AG09309 (cell line): ENCODE results near the gene OR10K1.

Experiments
- DNase-seq: peaks from one replicate; pipeline ENCODE4 v3.0.0-alpha.2; 2010; ENCODE audit warnings: low read depth
- H3K4me3 ChIP-seq: 2 replicates; pipeline ENCODE4 v1.5.1; 2011; ENCODE audit warnings: mild to moderate bottlenecking, low read depth, low read length, moderate library complexity; ENCODE audit not compliant: control insufficient read depth
- TF ChIP-seq, protein P1 (sequence below): IDR thresholded peaks from 2 replicates; pipeline ENCODE4 v1.5.1; 2011; ENCODE audit warnings: mild to moderate bottlenecking, low read depth, low read length, inconsistent platforms; ENCODE audit not compliant: insufficient read depth, control insufficient read depth; ENCODE audit errors: missing control alignments

The OR10K1 gene

DNA sequence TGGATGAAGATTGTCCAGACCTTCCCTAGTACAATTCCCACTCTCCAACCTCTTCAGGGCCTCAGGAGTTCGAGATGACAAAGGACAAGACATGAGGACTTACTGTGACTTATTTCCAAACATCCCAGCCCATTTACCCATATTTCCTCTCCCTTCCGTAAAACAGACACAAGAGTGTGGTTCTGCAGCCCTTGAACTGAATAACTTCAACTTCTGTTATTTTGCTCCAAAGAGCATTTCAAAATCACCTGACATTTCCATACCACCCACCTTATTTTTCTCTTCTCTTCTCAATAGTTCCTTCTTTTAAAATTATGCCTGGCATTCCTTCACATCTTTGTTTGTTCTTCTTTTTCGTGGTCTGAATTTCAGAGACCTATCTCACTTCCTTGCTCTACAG, 26.9 kb upstream of the OR10K1 start:
- no peak overlapping the region for H3K4me3 ChIP-seq
- TF ChIP-seq, protein P1, sequence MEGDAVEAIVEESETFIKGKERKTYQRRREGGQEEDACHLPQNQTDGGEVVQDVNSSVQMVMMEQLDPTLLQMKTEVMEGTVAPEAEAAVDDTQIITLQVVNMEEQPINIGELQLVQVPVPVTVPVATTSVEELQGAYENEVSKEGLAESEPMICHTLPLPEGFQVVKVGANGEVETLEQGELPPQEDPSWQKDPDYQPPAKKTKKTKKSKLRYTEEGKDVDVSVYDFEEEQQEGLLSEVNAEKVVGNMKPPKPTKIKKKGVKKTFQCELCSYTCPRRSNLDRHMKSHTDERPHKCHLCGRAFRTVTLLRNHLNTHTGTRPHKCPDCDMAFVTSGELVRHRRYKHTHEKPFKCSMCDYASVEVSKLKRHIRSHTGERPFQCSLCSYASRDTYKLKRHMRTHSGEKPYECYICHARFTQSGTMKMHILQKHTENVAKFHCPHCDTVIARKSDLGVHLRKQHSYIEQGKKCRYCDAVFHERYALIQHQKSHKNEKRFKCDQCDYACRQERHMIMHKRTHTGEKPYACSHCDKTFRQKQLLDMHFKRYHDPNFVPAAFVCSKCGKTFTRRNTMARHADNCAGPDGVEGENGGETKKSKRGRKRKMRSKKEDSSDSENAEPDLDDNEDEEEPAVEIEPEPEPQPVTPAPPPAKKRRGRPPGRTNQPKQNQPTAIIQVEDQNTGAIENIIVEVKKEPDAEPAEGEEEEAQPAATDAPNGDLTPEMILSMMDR = no peak
- no peak for DNase-seq

DNA sequence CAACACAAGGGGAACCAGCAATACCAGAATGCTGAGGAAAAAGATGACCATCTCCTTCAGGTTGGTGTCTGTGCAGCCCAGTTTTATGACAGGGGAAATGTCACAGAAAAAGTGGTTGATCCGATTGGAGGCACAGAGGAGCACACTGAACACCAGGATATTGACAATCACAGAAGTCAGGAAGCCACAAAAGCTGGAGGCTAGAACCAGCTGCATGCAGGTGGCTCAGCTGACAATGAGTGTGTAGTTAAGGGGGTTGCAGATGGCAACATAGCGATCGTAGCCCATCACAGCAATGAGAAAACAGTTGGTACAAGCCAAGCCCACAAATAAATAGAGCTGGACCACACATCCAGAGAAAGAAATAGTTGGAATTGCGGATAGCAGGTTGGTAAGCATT, 16.3 kb upstream of the OR10K1 start:
- H3K4me3 ChIP-seq = no peak overlapping the region
- no peak for DNase-seq
- TF ChIP-seq, protein P1 = no peak

DNA sequence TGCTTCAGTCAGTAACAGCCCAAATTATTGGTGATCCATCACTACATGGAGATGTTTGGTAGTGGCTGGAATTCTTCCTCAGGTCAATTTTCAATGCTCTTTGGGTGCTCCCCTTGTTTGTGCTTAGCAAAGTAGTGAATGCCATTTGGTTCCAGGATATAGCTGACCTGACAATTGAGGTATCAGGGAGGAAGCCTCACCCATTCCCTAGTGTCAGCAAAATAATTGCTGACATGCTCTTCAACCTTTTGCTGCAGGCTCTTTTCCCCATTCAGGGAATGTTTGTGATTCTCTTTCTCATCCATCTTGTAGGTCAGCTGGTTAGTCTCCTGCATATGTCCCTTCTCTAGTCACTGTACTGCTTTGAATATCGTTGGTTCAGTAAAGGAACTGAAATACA, 7.1 kb upstream of the OR10K1 start:
- H3K4me3 ChIP-seq = no peak overlapping the region
- TF ChIP-seq, protein P1 = no peak
- DNase-seq = no peak

DNA sequence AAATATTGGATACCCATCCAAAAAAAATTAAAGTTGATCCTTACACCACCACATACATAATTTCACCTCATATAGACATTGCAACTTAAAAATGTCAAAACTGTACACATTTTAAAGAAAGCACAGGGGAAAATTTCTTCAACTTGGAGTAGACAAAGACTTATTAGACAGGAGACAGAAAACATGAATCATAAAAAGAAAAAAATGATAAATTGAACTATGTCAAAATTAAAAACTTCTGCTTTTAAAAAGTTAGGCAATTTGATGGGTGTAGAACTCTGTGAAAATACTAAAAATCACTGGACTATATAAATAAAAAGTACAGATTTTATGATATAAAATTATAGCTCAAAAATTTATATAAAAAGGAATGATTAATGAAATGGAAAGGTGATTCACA, 4.4 kb upstream of the OR10K1 start:
- no peak overlapping the region for H3K4me3 ChIP-seq
- TF ChIP-seq, protein P1 = no peak
- no peak for DNase-seq

DNA sequence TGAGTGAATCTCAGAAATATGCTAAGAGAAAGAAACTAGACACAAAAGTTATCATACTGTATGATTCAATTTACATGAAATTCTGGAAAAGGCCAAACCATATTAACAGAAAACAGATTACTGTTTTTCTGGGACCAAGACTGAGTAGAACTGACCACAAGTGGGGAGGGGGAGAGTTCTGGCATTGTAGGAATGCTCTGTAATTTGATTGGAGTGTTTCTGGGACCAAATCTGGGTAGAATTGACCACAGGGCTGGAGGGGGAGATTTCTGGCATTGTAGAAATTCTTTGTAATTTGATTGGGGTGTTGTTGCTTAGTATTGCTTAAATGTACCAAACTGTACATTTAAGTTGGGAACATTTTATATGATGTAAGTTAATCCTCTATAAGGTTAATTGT, 3.4 kb upstream of the OR10K1 start:
- TF ChIP-seq, protein P1 = no peak
- DNase-seq = no peak
- no peak overlapping the region for H3K4me3 ChIP-seq

DNA sequence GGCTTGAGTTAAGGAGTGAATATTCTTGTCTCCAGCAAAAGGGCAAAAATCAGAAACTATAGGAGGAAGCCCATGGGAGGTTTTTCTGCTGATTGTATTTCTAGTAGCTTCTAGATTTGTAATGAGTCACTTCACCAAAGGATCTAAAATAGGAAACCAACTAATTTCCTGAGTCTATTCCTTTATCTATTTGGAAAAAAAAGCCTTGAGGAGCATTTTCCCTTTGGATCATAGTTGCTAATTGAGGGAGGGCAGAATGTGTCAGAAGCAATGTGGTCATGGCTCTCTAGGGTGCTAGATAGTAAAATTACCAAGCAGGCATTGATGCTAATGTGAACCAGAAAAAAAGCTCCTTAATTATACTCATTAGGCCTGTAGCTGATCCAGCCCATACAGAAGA, 10.3 kb downstream of the OR10K1 start, which contains the start of gene OR10R2:
Gene OR10R2, plus strand, starts transcription at position 301 of the 400 bp plus-strand sequence. CDS start 106 bp downstream, outside the sequence.
- TF ChIP-seq, protein P1 = no peak
- no peak for DNase-seq
- H3K4me3 ChIP-seq = no peak within 1 kb of the TSS

DNA sequence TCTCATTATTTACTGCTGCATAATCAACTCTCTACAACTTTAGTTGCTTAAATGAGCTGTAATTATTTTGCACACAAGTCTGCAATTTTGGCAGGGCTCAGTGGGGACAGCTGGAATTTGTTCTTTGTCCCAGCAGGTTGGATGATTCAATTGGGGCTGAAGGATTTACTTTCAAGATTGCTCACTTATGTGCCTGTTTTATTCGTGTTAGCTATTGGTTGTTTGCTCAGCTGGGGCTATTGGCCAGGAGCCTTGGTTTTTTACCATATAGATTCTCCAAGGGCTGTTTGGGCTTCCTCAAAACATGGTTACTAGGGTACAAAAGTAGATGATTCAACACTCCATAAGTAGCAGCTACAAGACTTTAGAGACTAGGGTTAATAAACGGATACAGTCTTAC, 23.8 kb downstream of the OR10K1 start:
- no peak overlapping the region for H3K4me3 ChIP-seq
- TF ChIP-seq, protein P1 = no peak
- no peak for DNase-seq
